GM19324 (cell line): Measurements from ENCODE around the gene LDLRAD3.
A peak's percentile ranks its signal among the peaks of the same experiment; 100 is the strongest.

ENCODE experiments used
- ATAC-seq: cut with Tn5 transposase; IDR thresholded peaks from one replicate; pipeline ENCODE4 v1.9.1; 2021; ENCODE audit warnings: mild to moderate bottlenecking, moderate library complexity; ENCODE audit not compliant: unreplicated experiment, low FRiP score

Gene LDLRAD3

GRCh38 chr11:36251823-36252222 is 308.0 kb downstream of the LDLRAD3 start:
- no peak for ATAC-seq

- no peak for ATAC-seq
Measured at GRCh38 chr11:36253238-36253637, 309.4 kb downstream of the LDLRAD3 start.

GRCh38 chr11:36254713-36255112 is 310.9 kb downstream of the LDLRAD3 start:
- ATAC-seq: no peak

GRCh38 chr11:36257351-36257750 is 313.5 kb downstream of the LDLRAD3 start:
- ATAC-seq: no peak

GRCh38 chr11:36258730-36259360 is 315.0 kb downstream of the LDLRAD3 start:
- ATAC-seq: no peak

GRCh38 chr11:36261094-36261493 is 317.2 kb downstream of the LDLRAD3 start:
- no peak for ATAC-seq

GRCh38 chr11:36264011-36264972 is 320.4 kb downstream of the LDLRAD3 start:
- ATAC-seq: no peak

GRCh38 chr11:36264973-36265344 is 321.1 kb downstream of the LDLRAD3 start:
- ATAC-seq: no peak

- peak; percentile 46 for ATAC-seq
Measured at GRCh38 chr11:36265793-36266628, 322.1 kb downstream of the LDLRAD3 start.

GRCh38 chr11:36266767-36267166 is 322.9 kb downstream of the LDLRAD3 start:
- ATAC-seq: no peak

GRCh38 chr11:36268337-36268985 is 324.6 kb downstream of the LDLRAD3 start:
- no peak for ATAC-seq

- ATAC-seq: no peak
Measured at GRCh38 chr11:36270701-36271100, 326.8 kb downstream of the LDLRAD3 start.

GRCh38 chr11:36271794-36272407 is 328.0 kb downstream of the LDLRAD3 start:
- ATAC-seq: no peak

GRCh38 chr11:36273110-36273509 is 329.2 kb downstream of the LDLRAD3 start:
- no peak for ATAC-seq

- no peak for ATAC-seq
Measured at GRCh38 chr11:36274414-36274813, 330.6 kb downstream of the LDLRAD3 start.

GRCh38 chr11:36278531-36279282 is 334.8 kb downstream of the LDLRAD3 start:
- no peak for ATAC-seq

- no peak for ATAC-seq
Measured at GRCh38 chr11:36280531-36280930, 336.7 kb downstream of the LDLRAD3 start.
